ENCODE data around the gene LRRC28. TPM values are rescaled to one million over a fixed set of nuclear protein-coding genes. Genes with fewer than 3 reads are reported as not detected.

The LRRC28 gene
- total RNA-seq, 1 experiment from 2014 or later = 10.6 TPM

- Mint-ChIP-seq H3K36me3 (ENCODE audit: insufficient read depth, unreplicated experiment) (no peaks in the 10 kb centered on the region), H3K4me1 (ENCODE audit: insufficient read depth, unreplicated experiment) (no peaks in the 10 kb centered on the region), H3K27ac (ENCODE audit: low read depth, unreplicated experiment) (no peak overlapping the region), H3K4me3 (ENCODE audit: unreplicated experiment) (no peak overlapping the region), H3K27me3 (ENCODE audit: insufficient read depth, unreplicated experiment) (no peaks in the 10 kb centered on the region), H3K9me3 (ENCODE audit: unreplicated experiment) (no peaks in the 10 kb centered on the region)
- ChIA-PET POLR2A (interaction anchor here (0.6 kb wide), 1 partner anchor 36 kb away, joined by 3 read pairs; no protein-coding TSS in a partner anchor), CTCF (no interaction called here)
- no peak for TF ChIP-seq CTCF (IDR thresholded peaks at IDR 0.05; ENCODE audit: unreplicated experiment)
- intact Hi-C loops (cut with micrococcal nuclease) = no loop called here
- no peak for DNase-seq (ENCODE audit: unreplicated experiment)
- BruUV-seq (replicated peaks) = no TSS peak
Measured at GRCh38 chr15:99365242-99365641, 114.0 kb downstream of the LRRC28 start.

- DNase-seq (ENCODE audit: unreplicated experiment) = no peak
- Mint-ChIP-seq H3K27me3 (ENCODE audit: insufficient read depth, unreplicated experiment) (no peaks in the 10 kb centered on the region), H3K27ac (ENCODE audit: low read depth, unreplicated experiment) (no peak overlapping the region), H3K36me3 (ENCODE audit: insufficient read depth, unreplicated experiment) (no peaks in the 10 kb centered on the region), H3K9me3 (ENCODE audit: unreplicated experiment) (no peaks in the 10 kb centered on the region), H3K4me1 (ENCODE audit: insufficient read depth, unreplicated experiment) (no peaks in the 10 kb centered on the region), H3K4me3 (ENCODE audit: unreplicated experiment) (no peak overlapping the region)
- TF ChIP-seq CTCF (IDR thresholded peaks at IDR 0.05; ENCODE audit: unreplicated experiment) = no peak
- CTCF ChIA-PET = no interaction called here
- BruUV-seq (replicated peaks) = no TSS peak
- intact Hi-C loops (cut with micrococcal nuclease) = no loop called here
- POLR2A ChIA-PET = no interaction called here
Measured at GRCh38 chr15:99366013-99366412, 114.7 kb downstream of the LRRC28 start.

- Mint-ChIP-seq H3K27me3 (ENCODE audit: insufficient read depth, unreplicated experiment) (no peaks in the 10 kb centered on the region), H3K27ac (ENCODE audit: low read depth, unreplicated experiment) (no peak overlapping the region), H3K4me3 (ENCODE audit: unreplicated experiment) (no peak overlapping the region), H3K9me3 (ENCODE audit: unreplicated experiment) (no peaks in the 10 kb centered on the region), H3K36me3 (ENCODE audit: insufficient read depth, unreplicated experiment) (no peaks in the 10 kb centered on the region), H3K4me1 (ENCODE audit: insufficient read depth, unreplicated experiment) (peaks cover 8% of the 10 kb centered on the region)
- intact Hi-C loops (cut with micrococcal nuclease) = no loop called here
- TF ChIP-seq CTCF (IDR thresholded peaks at IDR 0.05; ENCODE audit: unreplicated experiment) = no peak
- no peak for DNase-seq (ENCODE audit: unreplicated experiment)
- BruUV-seq (replicated peaks) = no TSS peak
- CTCF ChIA-PET = interaction anchor here (4.3 kb wide), 1 partner anchor 96 kb away, joined by 34 read pairs; no protein-coding TSS in a partner anchor
- POLR2A ChIA-PET = interaction anchor here (1.7 kb wide), 1 partner anchor 28 kb away, joined by 3 read pairs; no protein-coding TSS in a partner anchor
Measured at GRCh38 chr15:99368743-99369142, 117.5 kb downstream of the LRRC28 start.

GRCh38 chr15:99369196-99369595, 117.9 kb downstream of the LRRC28 start:
- ChIA-PET POLR2A (interaction anchor here (1.6 kb wide), 1 partner anchor 82 kb away, joined by 3 read pairs; no protein-coding TSS in a partner anchor), CTCF (interaction anchor here (1.0 to 4.3 kb wide), 3 partner anchors 7 to 387 kb away, joined by 3 to 34 read pairs (median 21); no protein-coding TSS in a partner anchor)
- H3K36me3 Mint-ChIP-seq (ENCODE audit: insufficient read depth, unreplicated experiment) = no peaks in the 10 kb centered on the region
- peaks cover 8% of the 10 kb centered on the region for H3K4me1 Mint-ChIP-seq (ENCODE audit: insufficient read depth, unreplicated experiment)
- BruUV-seq (replicated peaks) = no TSS peak
- H3K27ac Mint-ChIP-seq (ENCODE audit: low read depth, unreplicated experiment) = no peak overlapping the region
- TF ChIP-seq CTCF (IDR thresholded peaks at IDR 0.05; ENCODE audit: unreplicated experiment) = no peak
- intact Hi-C loops (cut with micrococcal nuclease) = no loop called here
- no peak for DNase-seq (ENCODE audit: unreplicated experiment)
- H3K4me3 Mint-ChIP-seq (ENCODE audit: unreplicated experiment) = no peak overlapping the region
- no peaks in the 10 kb centered on the region for H3K9me3 Mint-ChIP-seq (ENCODE audit: unreplicated experiment)
- H3K27me3 Mint-ChIP-seq (ENCODE audit: insufficient read depth, unreplicated experiment) = no peaks in the 10 kb centered on the region

Data from MCF 10A (cell line).